HepG2 (cell line): Measurements from ENCODE around the gene SAMD14. TPM values are rescaled to one million over a fixed set of nuclear protein-coding genes. Genes with fewer than 3 reads are reported as not detected.

Source experiments
- ATAC-seq: fragments of 200-7000 bp; cut with Tn5 transposase; 3 replicates; pipeline ENCODE4 v1.9.1; 2020; ENCODE audit warnings: mild to moderate bottlenecking, moderate library complexity
- BruUV-seq: library from RNA; stranded (reverse); fragments of 400-500 nt; replicated peaks from 2 replicates; lab custom pipeline; 2021; lab: Mats Ljungman, UMichigan
- CTCF ChIA-PET: fragments of 300-600 bp; formaldehyde crosslinking; extraction: SDS; loops from one replicate; lab custom pipeline; 2021; ENCODE audit warnings: low total read pairs, inconsistent platforms, low intra/inter-chr PET ratio; lab: Yijun Ruan, JAX
- POLR2A ChIA-PET: fragments of 350-600 bp; sonication (Branson Sonifier 250); formaldehyde crosslinking; loops from one replicate; lab custom pipeline; 2020; ENCODE audit warnings: antibody characterized with exemption, inconsistent platforms; lab: Yijun Ruan, JAX
- DNase-seq: peaks from one replicate; pipeline ENCODE4 v3.0.0-alpha.2; 2015; ENCODE audit warnings: low spot score
- FAIRE-seq: peaks from 3 replicates; lab custom pipeline; 2011; peaks lifted over from hg19 to GRCh38; lab: Jason Lieb, UNC
- H2AFZ ChIP-seq: one replicate; pipeline ENCODE4 v1.6.1; 2011; ENCODE audit warnings: low read length, inconsistent platforms
- H3K27ac ChIP-seq: fragments of 300-600 bp; 3 replicates; pipeline ENCODE4 v1.8.0; 2011; ENCODE audit warnings: mixed run types, mild to moderate bottlenecking, mixed read lengths, low read length, inconsistent platforms; ENCODE audit not compliant: insufficient read depth; ENCODE audit errors: extremely low read length
- H3K27me3 ChIP-seq, 2 experiments: fragments of 200-600 bp in 1 of 2; 2 replicates in 1 of 2; 3 replicates in 1 of 2; pipeline versions ENCODE4 v1.6.0 to v1.8.0; 2011; ENCODE audit warnings: low read length in 2 of 2, mild to moderate bottlenecking in 2 of 2, moderate library complexity in 2 of 2, inconsistent platforms in 1 of 2; ENCODE audit not compliant: insufficient read depth in 2 of 2, control insufficient read depth in 1 of 2
- H3K36me3 ChIP-seq, 2 experiments: fragments of 200-600 bp in 1 of 2; replicated peaks in 1 of 2; 2 replicates in 1 of 2; 3 replicates in 1 of 2; pipeline versions ENCODE4 v1.5.1 to v1.8.0; 2011; ENCODE audit warnings: low read length in 2 of 2, inconsistent platforms in 1 of 2; ENCODE audit not compliant: insufficient read depth in 2 of 2, control insufficient read depth in 1 of 2
- H3K4me1 ChIP-seq: 2 replicates; pipeline ENCODE4 v1.5.1; 2012; ENCODE audit warnings: low read length, inconsistent platforms; ENCODE audit not compliant: insufficient read depth
- H3K4me2 ChIP-seq: 2 replicates; pipeline ENCODE4 v1.6.0; 2011; ENCODE audit warnings: low read depth, low read length, inconsistent platforms
- H3K4me3 ChIP-seq, 3 experiments: fragments of 200-600 bp in 1 of 3; sonication (generic), shearing (Covaris generic) in 1 of 3; replicated peaks in 1 of 3; 2 replicates each; pipeline ENCODE4 v1.5.1; 2011 to 2016; ENCODE audit warnings: low read length in 3 of 3, inconsistent platforms in 2 of 3, low read depth in 2 of 3, mild to moderate bottlenecking in 2 of 3, control low read depth in 1 of 3, mixed read lengths in 1 of 3; ENCODE audit not compliant: insufficient read depth in 1 of 3
- H3K79me2 ChIP-seq: one replicate; pipeline ENCODE4 v1.6.1; 2011; ENCODE audit warnings: low read length, inconsistent platforms; ENCODE audit not compliant: insufficient read depth
- H3K9ac ChIP-seq: 2 replicates; pipeline ENCODE4 v1.6.0; 2011; ENCODE audit warnings: mild to moderate bottlenecking, low read depth, low read length, inconsistent platforms; ENCODE audit not compliant: insufficient read depth
- H3K9me3 ChIP-seq: 2 replicates; pipeline ENCODE4 v1.5.1; 2012; ENCODE audit warnings: mild to moderate bottlenecking, low read length
- H4K20me1 ChIP-seq: 2 replicates; pipeline ENCODE4 v1.6.0; 2011; ENCODE audit warnings: inconsistent platforms, mild to moderate bottlenecking, low read length, moderate library complexity; ENCODE audit not compliant: insufficient read depth
- FLYWCH1 ChIP-seq: sonication (generic); formaldehyde crosslinking; IDR thresholded peaks from 2 replicates; pipeline ENCODE4 v1.8.1; 2023; ENCODE audit warnings: mild to moderate bottlenecking, missing genetic modification reagents
- KDM5A ChIP-seq: fragments of 200-600 bp; sonication (generic); IDR thresholded peaks from 2 replicates; pipeline ENCODE4 v1.7.0; 2018; ENCODE audit warnings: antibody characterized with exemption, mild to moderate bottlenecking, low read length, borderline replicate concordance
- PRDM15 ChIP-seq: sonication (generic); formaldehyde crosslinking; IDR thresholded peaks from 2 replicates; pipeline ENCODE4 v1.4.0; 2020; ENCODE audit warnings: missing genetic modification reagents
- SNRNP70 ChIP-seq: fragments of 200-400 bp; formaldehyde crosslinking; IDR thresholded peaks from 2 replicates; pipeline ENCODE4 v1.6.1; 2017; ENCODE audit warnings: mild to moderate bottlenecking, low read depth, low read length, moderate library complexity
- ZNF407 ChIP-seq: sonication (generic); formaldehyde crosslinking; IDR thresholded peaks from one replicate; pipeline ENCODE4 v1.5.1; 2020; ENCODE audit warnings: mild to moderate bottlenecking, missing genetic modification reagents; ENCODE audit errors: not compliant biosample characterization
- WGBS: methylation state at CpG from one replicate; pipeline ENCODE4 v1.1.6; 2017; ENCODE audit warnings: low lambda C conversion rate; 5-methylcytosine and 5-hydroxymethylcytosine counted together
- in situ Hi-C: cut with HindIII; loops from 2 replicates; pipeline ENCODE4 v1.10.0; 2017; ENCODE audit warnings: low pct_unique_long_range_greater_than_20kb; ENCODE audit not compliant: extremely low pct_ligation_motif_present
- intact Hi-C: fragments of 100-400 bp; cut with micrococcal nuclease; formaldehyde crosslinking; loops from one replicate; pipeline ENCODE4 v1.10.0; 2022; ENCODE audit not compliant: unreplicated experiment
- polyA plus RNA-seq, 8 experiments: library from polyadenylated mRNA; depleted of rRNA in 3 of 8; stranded (reverse) in 7 of 8; unstranded in 1 of 8; fragments of >200 nt; fragmentation: Illumina TruSeq in 4 of 8; extraction: Trizol in 4 of 8; gene quantifications; 2 replicates each; pipeline versions ENCODE4 v1.2.1 to v1.2.3, GENCODE V29; 2011 to 2016; ENCODE audit warnings: low read depth in 4 of 8, missing spikeins in 1 of 8, mixed read lengths in 1 of 8; ENCODE audit not compliant: insufficient read depth in 1 of 8
- total RNA-seq, 5 experiments: library from RNA; depleted of rRNA; stranded (reverse); fragments of >200 nt; fragmentation: Illumina TruSeq; extraction: Trizol; gene quantifications; 2 replicates each; pipeline ENCODE4 v1.2.3, GENCODE V29; 2016; ENCODE audit warnings: low read depth in 1 of 5
- TF ChIP-seq, protein P1 (sequence below): sonication (generic); formaldehyde crosslinking; IDR thresholded peaks from 2 replicates; pipeline ENCODE4 v1.9.0; 2021; ENCODE audit warnings: missing genetic modification reagents, borderline replicate concordance

SAMD14 gene
- total and polyA plus RNA-seq, 2 of the 13 experiments (the other 11 are each of a cell fraction or from before 2014, with no cell fraction given) = 0.07 to 0.22 TPM

GRCh38 chr17:50161023-50161910 is 31.3 kb upstream of the SAMD14 start:
- Histone ChIP-seq H3K79me2 (no peaks in the 10 kb centered on the region), H3K9ac (no peak overlapping the region), H3K9me3 (no peaks in the 10 kb centered on the region), H3K4me2 (peak overlapping the region; percentile 97), H2AFZ (peak overlapping the region; percentile 82), H3K27ac (no peak overlapping the region), H4K20me1 (no peaks in the 10 kb centered on the region), H3K4me3 (peak overlapping the region; percentile 19 to 68 (median 42)), H3K4me1 (peaks cover 15% of the 10 kb centered on the region), H3K27me3 (peaks cover 8 to 60% of the 10 kb centered on the region in 2 experiments; a peak in 3 of 5 replicates), H3K36me3 (no peaks in the 10 kb centered on the region)
- intact Hi-C loops = loop anchor here (1.0 kb wide), 2 partner anchors 21 to 43 kb away; no protein-coding TSS in a partner anchor
- peak; percentile 78 for DNase-seq
- POLR2A ChIA-PET = interaction anchor here (1.1 kb wide), 1 partner anchor 9 kb away, joined by 4 read pairs; no protein-coding TSS in a partner anchor
- CTCF ChIA-PET = interaction anchor here (0.9 to 2.5 kb wide), 5 partner anchors 21 to 136 kb away, joined by 3 to 32 read pairs (median 6); no protein-coding TSS in a partner anchor
- in situ Hi-C loops = loop anchor here (5.0 kb wide), 1 partner anchor 44 kb away; no protein-coding TSS in a partner anchor
- WGBS = 3% methylated on average over 38 of the region's 53 CpGs
- no TSS peak for BruUV-seq
- peak; percentile 90 for FAIRE-seq
- peak; percentile 95 for ATAC-seq
- TF ChIP-seq FLYWCH1 (CRISPR knock-in tag) (no peak), KDM5A (no peak), SNRNP70 (no peak), PRDM15 (CRISPR knock-in tag) (no peak), ZNF407 (CRISPR knock-in tag) (peak; percentile 61)
- TF ChIP-seq, protein P1, sequence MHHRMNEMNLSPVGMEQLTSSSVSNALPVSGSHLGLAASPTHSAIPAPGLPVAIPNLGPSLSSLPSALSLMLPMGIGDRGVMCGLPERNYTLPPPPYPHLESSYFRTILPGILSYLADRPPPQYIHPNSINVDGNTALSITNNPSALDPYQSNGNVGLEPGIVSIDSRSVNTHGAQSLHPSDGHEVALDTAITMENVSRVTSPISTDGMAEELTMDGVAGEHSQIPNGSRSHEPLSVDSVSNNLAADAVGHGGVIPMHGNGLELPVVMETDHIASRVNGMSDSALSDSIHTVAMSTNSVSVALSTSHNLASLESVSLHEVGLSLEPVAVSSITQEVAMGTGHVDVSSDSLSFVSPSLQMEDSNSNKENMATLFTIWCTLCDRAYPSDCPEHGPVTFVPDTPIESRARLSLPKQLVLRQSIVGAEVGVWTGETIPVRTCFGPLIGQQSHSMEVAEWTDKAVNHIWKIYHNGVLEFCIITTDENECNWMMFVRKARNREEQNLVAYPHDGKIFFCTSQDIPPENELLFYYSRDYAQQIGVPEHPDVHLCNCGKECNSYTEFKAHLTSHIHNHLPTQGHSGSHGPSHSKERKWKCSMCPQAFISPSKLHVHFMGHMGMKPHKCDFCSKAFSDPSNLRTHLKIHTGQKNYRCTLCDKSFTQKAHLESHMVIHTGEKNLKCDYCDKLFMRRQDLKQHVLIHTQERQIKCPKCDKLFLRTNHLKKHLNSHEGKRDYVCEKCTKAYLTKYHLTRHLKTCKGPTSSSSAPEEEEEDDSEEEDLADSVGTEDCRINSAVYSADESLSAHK (CRISPR knock-in tag) = no peak
